GM12873 (cell line): ENCODE data around the gene CRYBG2.

Experiments
- TF ChIP-seq, protein P1 (sequence below): IDR thresholded peaks from 2 replicates; pipeline ENCODE4 v1.5.1; 2012; ENCODE audit warnings: low read depth, mild to moderate bottlenecking, moderate library complexity, low read length, control low read depth; ENCODE audit not compliant: insufficient read depth; ENCODE audit errors: missing control alignments

CRYBG2 gene

DNA sequence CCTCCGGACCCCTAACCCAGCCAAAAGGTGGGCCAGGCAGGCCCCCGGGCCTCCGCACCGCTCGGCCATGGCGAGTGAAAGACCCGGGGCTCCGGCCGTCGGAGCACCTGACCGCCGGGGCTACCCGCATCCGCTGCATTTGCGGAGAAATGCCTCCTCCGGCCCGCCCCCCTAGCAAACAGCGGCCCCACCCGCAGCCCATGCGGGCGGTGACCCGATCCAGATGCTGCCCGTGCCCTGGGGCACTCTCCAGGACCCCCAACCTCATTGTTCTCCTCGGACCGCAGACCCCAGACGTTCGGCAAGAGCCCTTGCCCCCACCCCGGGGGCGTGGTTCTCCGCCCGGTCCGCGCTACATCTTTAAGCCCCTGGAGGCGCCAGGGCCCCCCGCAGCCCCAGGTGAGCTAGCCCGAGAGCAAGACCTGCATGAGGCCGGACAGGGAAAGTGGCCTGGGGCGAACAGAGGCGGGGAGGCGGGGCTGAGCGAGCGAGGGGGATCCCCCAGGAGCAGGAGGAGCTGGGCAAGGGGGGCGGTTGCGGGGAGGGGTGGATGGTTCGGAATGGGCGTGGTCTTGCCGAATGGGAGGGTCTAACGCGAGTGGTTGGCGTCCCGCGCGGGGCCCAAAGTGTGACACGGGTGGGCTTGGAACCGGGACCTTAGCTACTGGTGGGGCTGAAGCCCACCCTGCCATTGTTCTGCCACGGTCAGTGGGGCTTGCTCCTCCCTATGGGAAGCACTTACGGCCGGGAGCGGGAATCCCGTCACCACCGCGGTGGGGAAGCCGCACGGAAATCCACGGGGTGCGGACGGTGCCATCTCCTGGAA lies 6.3 kb upstream of the CRYBG2 start:
- TF ChIP-seq, protein P1, sequence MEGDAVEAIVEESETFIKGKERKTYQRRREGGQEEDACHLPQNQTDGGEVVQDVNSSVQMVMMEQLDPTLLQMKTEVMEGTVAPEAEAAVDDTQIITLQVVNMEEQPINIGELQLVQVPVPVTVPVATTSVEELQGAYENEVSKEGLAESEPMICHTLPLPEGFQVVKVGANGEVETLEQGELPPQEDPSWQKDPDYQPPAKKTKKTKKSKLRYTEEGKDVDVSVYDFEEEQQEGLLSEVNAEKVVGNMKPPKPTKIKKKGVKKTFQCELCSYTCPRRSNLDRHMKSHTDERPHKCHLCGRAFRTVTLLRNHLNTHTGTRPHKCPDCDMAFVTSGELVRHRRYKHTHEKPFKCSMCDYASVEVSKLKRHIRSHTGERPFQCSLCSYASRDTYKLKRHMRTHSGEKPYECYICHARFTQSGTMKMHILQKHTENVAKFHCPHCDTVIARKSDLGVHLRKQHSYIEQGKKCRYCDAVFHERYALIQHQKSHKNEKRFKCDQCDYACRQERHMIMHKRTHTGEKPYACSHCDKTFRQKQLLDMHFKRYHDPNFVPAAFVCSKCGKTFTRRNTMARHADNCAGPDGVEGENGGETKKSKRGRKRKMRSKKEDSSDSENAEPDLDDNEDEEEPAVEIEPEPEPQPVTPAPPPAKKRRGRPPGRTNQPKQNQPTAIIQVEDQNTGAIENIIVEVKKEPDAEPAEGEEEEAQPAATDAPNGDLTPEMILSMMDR = no peak

DNA sequence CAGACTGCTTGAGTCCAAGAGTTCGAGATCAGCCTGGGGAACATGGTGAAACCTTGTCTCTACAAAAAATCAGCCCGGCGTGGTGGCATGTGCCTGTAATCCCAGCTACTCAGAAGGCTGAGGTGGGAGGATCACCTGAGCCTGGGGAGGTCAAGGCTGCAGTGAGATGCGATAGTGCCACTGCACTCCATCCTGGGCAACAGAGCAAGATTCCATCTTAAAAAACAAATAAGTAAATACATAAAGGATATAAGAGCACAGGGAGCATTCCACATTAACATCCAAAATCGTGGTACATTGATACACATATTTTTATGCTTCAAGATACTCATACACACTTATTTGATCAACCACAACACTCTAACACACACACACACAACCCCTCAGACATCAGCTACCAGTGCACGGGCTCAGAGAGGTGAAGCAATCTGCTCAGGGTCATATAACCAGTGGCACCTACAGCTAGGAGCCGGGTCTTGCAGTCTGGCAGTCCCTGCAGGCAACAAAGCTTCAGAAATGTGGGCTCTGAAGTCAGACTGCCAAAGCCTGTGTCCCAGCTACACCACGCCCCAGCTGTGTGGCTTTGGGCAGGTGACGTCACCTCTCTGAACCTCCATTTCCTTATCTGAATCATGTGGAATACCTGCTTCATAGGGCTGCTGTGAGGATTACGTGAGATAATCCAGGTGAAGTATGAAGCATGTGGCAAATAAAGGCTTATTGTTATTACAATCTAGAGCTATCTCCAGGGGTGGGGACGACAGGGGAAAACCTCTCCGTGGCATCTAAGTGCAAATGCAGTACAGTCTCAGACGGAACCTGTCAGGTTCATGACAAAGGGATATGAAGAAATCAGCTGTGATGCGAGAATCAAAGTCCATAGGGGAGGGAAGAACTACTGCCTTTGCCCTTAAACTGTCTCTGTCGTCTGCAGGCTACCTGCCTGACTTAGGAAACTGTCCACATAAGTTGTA lies 4.8 kb upstream of the CRYBG2 start:
- TF ChIP-seq, protein P1 = no peak

DNA sequence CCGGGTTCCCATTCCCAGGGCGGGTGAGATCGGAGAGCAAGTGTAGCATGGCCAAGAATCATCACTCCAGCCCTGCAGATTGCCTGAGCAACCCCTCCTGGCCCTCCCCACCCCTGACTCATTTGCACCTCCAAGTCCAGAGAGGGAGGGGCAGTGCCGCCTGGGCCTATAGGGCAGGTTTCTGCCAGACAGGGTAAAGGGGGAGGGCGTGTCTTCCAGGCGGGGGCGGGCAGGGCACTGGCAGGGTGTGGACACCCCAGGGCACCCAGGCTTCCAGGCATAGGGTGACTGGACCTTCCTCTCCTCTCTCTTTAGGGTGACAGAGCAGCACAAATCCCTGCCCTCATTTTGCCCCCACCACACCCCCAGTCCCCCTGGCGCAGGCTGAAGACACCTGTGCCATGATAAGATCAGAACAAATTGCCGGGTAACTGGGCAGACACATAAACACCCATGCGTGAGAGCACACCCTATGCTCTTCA lies 3.2 kb upstream of the CRYBG2 start:
- TF ChIP-seq, protein P1 = no peak

DNA sequence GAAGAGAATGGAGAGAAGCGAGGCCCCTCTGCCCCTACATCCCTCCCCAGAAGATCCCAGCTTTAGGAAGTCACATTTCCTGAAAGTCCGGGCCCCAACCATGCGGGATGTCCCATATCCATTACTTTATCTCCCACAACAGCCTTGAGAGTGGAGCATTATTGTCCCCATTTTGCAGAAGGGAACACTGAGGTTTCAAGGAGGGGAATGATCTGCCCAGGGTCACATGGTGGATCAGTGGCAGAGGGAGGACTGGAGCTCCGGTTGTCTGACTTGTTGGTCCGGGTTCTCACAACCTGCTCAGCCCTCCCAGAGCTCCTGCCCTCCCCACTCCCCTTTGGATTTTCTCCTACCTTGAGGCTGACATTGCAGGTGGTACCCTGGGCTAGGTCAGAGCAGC lies 2.2 kb upstream of the CRYBG2 start:
- TF ChIP-seq, protein P1 = no peak

DNA sequence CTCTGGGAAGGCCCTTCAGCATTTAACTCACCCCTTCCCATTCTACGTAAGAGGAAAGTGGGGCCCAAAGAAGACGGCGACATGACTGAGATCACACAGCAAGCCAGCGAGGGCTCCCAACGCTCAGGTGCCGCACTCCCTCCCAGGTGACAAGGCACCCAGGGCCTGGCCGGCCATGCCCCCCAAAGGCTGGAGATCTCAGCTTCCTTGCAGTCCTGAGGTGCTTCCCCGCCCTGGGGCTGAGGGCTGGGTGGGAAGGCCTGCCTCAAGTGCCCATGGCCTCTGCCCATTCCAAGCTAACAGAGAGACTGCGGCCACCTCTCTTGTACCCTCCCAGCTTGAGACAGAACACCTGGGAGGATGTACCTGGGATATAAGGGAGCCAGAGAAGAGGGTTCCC lies 1.0 kb upstream of the CRYBG2 start:
- TF ChIP-seq, protein P1 = no peak

DNA sequence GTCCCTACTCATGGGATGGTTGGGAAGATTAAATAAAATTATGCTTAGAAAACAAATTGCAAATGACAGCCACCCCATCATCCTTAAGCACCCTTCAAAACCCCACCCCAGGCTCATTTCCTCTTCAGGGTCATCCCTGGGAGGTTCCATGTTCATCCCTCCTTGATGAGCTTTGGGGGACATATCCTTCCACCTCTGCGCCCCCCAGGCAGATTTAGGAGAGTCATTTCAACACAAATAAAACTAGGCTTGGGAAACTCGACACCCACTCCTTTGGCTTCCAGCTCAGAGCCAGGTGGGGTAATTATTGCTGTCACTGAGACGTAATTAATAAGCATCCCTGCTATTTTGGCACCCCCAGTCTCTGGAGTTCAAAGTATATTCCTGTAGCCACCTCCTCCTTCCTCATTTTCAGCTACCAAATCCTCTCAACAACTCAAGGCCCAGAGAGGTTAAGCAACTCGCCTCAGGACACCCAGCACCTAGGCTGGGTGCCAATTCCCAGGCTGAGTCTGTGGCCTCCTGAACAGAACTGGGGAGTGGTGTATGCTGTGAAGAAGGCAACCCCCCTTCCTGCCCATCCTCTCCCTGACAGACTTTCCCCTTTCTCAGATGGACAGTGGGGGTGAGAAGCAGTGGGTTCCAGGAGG lies 595 bp downstream of the CRYBG2 start:
- TF ChIP-seq, protein P1 = no peak
